GM23338 (cell line): ENCODE results near the gene PRR36. TPM values are rescaled to one million over a fixed set of nuclear protein-coding genes. Genes with fewer than 3 reads are reported as not detected.
A peak's percentile ranks its signal among the peaks of the same experiment; 100 is the strongest.

ENCODE experiments used
- ATAC-seq: fragments of 200-7000 bp; cut with Tn5 transposase; 3 replicates; pipeline ENCODE4 v1.9.1; 2020
- DNase-seq: peaks from one replicate; pipeline ENCODE4 v3.0.0-alpha.2; 2015; ENCODE audit warnings: low spot score
- H2AFZ ChIP-seq: fragments of 200-600 bp; sonication (generic); 2 replicates; pipeline ENCODE4 v1.8.0; 2016; ENCODE audit warnings: antibody characterized with exemption, mild to moderate bottlenecking, moderate library complexity
- H3F3A ChIP-seq: fragments of 200-600 bp; sonication (generic); replicated peaks from 2 replicates; pipeline ENCODE4 v1.8.0; 2017; ENCODE audit warnings: antibody characterized with exemption, mixed run types, low read depth
- H3K27ac ChIP-seq: fragments of 200-600 bp; sonication (generic); 2 replicates; pipeline ENCODE4 v1.6.1; 2016; ENCODE audit warnings: low read depth
- H3K27me3 ChIP-seq: fragments of 200-600 bp; sonication (generic); 2 replicates; pipeline ENCODE4 v1.8.0; 2016; ENCODE audit warnings: mild to moderate bottlenecking, mixed run types, moderate library complexity; ENCODE audit not compliant: insufficient read depth
- H3K36me3 ChIP-seq: fragments of 200-600 bp; sonication (generic); 2 replicates; pipeline ENCODE4 v1.8.0; 2016; ENCODE audit warnings: mild to moderate bottlenecking; ENCODE audit not compliant: insufficient read depth
- H3K4me1 ChIP-seq: fragments of 200-600 bp; sonication (generic); 2 replicates; pipeline ENCODE4 v1.8.0; 2016; ENCODE audit warnings: mild to moderate bottlenecking, moderate library complexity; ENCODE audit not compliant: insufficient read depth
- H3K4me2 ChIP-seq: fragments of 200-600 bp; sonication (generic); 2 replicates; pipeline ENCODE4 v1.7.1; 2017; ENCODE audit warnings: mixed run types
- H3K4me3 ChIP-seq: fragments of 200-600 bp; sonication (generic); 2 replicates; pipeline ENCODE4 v1.6.1; 2016; ENCODE audit warnings: mixed run types
- H3K79me2 ChIP-seq: fragments of 200-600 bp; sonication (generic); replicated peaks from 2 replicates; pipeline ENCODE4 v1.8.0; 2017; ENCODE audit warnings: mild to moderate bottlenecking; ENCODE audit not compliant: insufficient read depth
- H3K9me2 ChIP-seq: fragments of 200-600 bp; sonication (generic); 2 replicates; pipeline ENCODE4 v1.8.0; 2017; ENCODE audit not compliant: insufficient read depth
- H4K20me1 ChIP-seq: fragments of 200-600 bp; sonication (generic); replicated peaks from 2 replicates; pipeline ENCODE4 v1.8.0; 2017; ENCODE audit warnings: mild to moderate bottlenecking; ENCODE audit not compliant: insufficient read depth
- H3K27ac Mint-ChIP-seq: 2 replicates; pipeline ENCODE4 v1.8.0; 2020; ENCODE audit warnings: inconsistent platforms, mild to moderate bottlenecking, moderate library complexity, mixed read lengths
- H3K27me3 Mint-ChIP-seq: 3 replicates; pipeline ENCODE4 v1.8.0; 2022; ENCODE audit warnings: low read depth, mild to moderate bottlenecking, moderate library complexity, mixed read lengths, inconsistent platforms; ENCODE audit not compliant: insufficient read depth, poor library complexity
- H3K36me3 Mint-ChIP-seq: 3 replicates; pipeline ENCODE4 v1.8.0; 2021; ENCODE audit warnings: low read depth, mild to moderate bottlenecking, inconsistent platforms, moderate library complexity, mixed read lengths
- H3K4me1 Mint-ChIP-seq: 3 replicates; pipeline ENCODE4 v1.8.0; 2020; ENCODE audit warnings: mild to moderate bottlenecking, inconsistent platforms, mixed read lengths
- H3K4me3 Mint-ChIP-seq: 3 replicates; pipeline ENCODE4 v1.8.0; 2021; ENCODE audit warnings: moderate library complexity, mild to moderate bottlenecking, inconsistent platforms, mixed read lengths
- H3K9me3 Mint-ChIP-seq: 3 replicates; pipeline ENCODE4 v1.8.0; 2020; ENCODE audit warnings: moderate library complexity, mild to moderate bottlenecking, inconsistent platforms, mixed read lengths
- CTCF ChIP-seq, 2 experiments: fragments of 200-600 bp in 1 of 2; sonication (generic) in 1 of 2; conservative IDR thresholded peaks; 2 replicates each; pipeline versions ENCODE4 v1.5.1 to v1.6.1; 2016 to 2017; ENCODE audit warnings: antibody characterized with exemption in 2 of 2, low read depth in 2 of 2, mild to moderate bottlenecking in 2 of 2, moderate library complexity in 1 of 2
- POLR2AphosphoS5 ChIP-seq: IDR thresholded peaks from 2 replicates; pipeline ENCODE4 v1.6.1; 2016; ENCODE audit warnings: antibody characterized with exemption, low read depth
- ZNF114 ChIP-seq: fragments of 250-450 bp; sonication (Bioruptor Pico); IDR thresholded peaks from 2 replicates; pipeline ENCODE4 v1.5.0; 2020; ENCODE audit warnings: mild to moderate bottlenecking, moderate library complexity
- polyA plus RNA-seq: library from polyadenylated mRNA; unstranded; fragments of >200 nt; fragmentation: Nextera tagmentation; extraction: Ambion mirVana; gene quantifications from 2 replicates; pipeline ENCODE4 v1.2.1, GENCODE V29; 2016
- total RNA-seq: library from RNA; depleted of rRNA; stranded (reverse); fragments of >200 nt; shearing (Covaris generic); gene quantifications from 2 replicates; pipeline ENCODE4 v1.2.3, GENCODE V29; 2014

The PRR36 gene
- total and polyA plus RNA-seq, 2 experiments from 2014 or later: 17.6 to 17.9 TPM

DNA sequence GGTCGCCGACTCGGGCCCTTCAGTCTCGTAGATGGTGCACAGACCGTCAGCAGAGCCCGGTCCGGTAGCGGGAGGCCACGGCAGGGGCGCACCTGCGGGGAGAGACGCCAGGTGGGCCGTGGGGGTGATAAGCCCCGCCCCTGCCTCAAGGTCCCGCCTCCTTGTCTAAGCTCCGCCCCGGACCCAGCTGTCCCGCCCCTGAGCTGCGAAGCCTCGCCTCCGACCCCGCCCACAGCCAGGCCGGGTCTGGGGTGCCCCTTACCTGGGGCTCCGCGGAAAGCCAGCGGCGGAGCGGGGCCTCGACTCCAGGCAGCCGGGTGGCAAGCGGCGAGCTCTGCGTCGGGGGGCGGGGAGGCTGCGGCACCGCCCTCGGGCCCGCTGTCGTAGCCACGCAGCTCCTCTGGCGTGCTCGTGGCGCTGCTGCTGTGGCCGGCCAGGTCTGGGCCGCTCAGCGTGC, 4.7 kb downstream of the PRR36 start:
- Histone ChIP-seq H3K36me3 (no peaks in the 10 kb centered on the region), H3K79me2 (no peaks in the 10 kb centered on the region), H3F3A (peaks cover 13% of the 10 kb centered on the region; the same call in 1 of the 2 replicates), H4K20me1 (no peaks in the 10 kb centered on the region), H3K27ac (no peak overlapping the region), H3K4me3 (peak overlapping the region; percentile 66), H3K4me2 (peak overlapping the region; percentile 91), H3K9me2 (no peaks in the 10 kb centered on the region), H2AFZ (no peak overlapping the region), H3K27me3 (peaks cover 53% of the 10 kb centered on the region), H3K4me1 (peaks cover 23% of the 10 kb centered on the region; the same call in 1 of the 2 replicates)
- peaks cover 64% of the 10 kb centered on the region for H3K27me3 Mint-ChIP-seq
- peaks cover 5% of the 10 kb centered on the region; the same call in 2 of the 3 replicates for H3K36me3 Mint-ChIP-seq
- TF ChIP-seq POLR2AphosphoS5 (peak; percentile 20; the same call in 1 of the 2 replicates), CTCF (conservative IDR thresholded peaks at IDR 0.05; ENCODE audit: low read depth in 2 of 2) (no peak)
- H3K4me1 Mint-ChIP-seq: peaks cover 28% of the 10 kb centered on the region
- no peaks in the 10 kb centered on the region for H3K9me3 Mint-ChIP-seq
- DNase-seq (peak; percentile 80), ATAC-seq (peak; percentile 15)
- no peak overlapping the region for H3K27ac Mint-ChIP-seq
- H3K4me3 Mint-ChIP-seq: peak overlapping the region; percentile 54; the same call in 2 of the 3 replicates

DNA sequence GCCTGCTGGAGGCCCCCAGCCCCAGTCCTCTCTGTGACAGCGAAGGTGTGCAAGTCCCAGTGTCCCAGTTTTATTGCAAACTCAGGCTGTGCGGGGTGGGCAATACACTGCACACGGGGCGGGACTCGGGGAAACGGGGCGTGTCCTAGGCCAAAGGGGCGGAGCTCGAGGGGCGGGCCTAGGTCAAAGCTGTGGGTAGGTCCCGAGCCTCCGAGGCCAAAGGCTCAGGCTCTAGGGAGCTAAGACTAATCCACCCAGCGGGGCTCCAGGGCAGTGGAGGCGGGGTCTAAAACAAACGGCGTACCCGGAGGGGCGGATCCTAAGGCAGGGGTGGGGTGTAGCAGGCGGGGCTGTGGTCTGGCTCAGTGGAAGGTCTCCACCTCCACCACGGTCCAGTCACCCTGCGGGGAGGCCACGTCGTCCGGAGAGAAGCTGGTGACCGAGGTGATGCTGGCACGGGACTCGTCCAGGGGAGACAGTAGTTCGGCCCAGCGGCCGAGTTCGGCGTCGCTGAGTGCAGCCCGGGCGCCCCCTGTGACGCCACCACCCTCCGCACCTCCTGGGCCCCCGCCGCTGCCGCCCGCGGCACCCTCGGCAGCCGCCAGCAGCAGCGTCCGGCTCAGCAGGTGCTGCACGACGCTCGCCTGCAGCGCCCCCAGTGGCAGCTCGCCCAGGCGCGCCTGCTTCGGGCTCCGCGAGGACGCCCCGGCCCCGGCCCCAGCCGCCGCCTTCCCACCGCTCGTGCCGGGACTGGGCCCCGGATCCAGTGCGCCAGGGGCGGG, 5.3 kb downstream of the PRR36 start:
- Mint-ChIP-seq H3K4me3 (peak overlapping the region; percentile 67), H3K4me1 (peaks cover 28% of the 10 kb centered on the region), H3K27me3 (peaks cover 70% of the 10 kb centered on the region), H3K27ac (no peak overlapping the region; the same call in 1 of the 2 replicates), H3K36me3 (peaks cover 5% of the 10 kb centered on the region; the same call in 2 of the 3 replicates), H3K9me3 (no peaks in the 10 kb centered on the region)
- no peaks in the 10 kb centered on the region for H3K79me2 ChIP-seq
- peaks cover 58% of the 10 kb centered on the region for H3K27me3 ChIP-seq
- H3K36me3 ChIP-seq: no peaks in the 10 kb centered on the region
- no peak overlapping the region for H3K27ac ChIP-seq
- H4K20me1 ChIP-seq: no peaks in the 10 kb centered on the region
- peak overlapping the region; percentile 91 for H3K4me2 ChIP-seq
- peaks cover 23% of the 10 kb centered on the region; the same call in 1 of the 2 replicates for H3K4me1 ChIP-seq
- peaks cover 13% of the 10 kb centered on the region; the same call in 1 of the 2 replicates for H3F3A ChIP-seq
- peak; percentile 97 for DNase-seq
- peak; percentile 50 to 76 for TF ChIP-seq CTCF (conservative IDR thresholded peaks at IDR 0.05; ENCODE audit: low read depth in 2 of 2)
- TF ChIP-seq ZNF114 (CRISPR knock-in tag): no peak
- H2AFZ ChIP-seq: 0 out of 2 replicates have a peak overlapping the region, but pooled peaks have one; percentile 43
- ATAC-seq: peak; percentile 29
- peak overlapping the region; percentile 66 for H3K4me3 ChIP-seq
- H3K9me2 ChIP-seq: no peaks in the 10 kb centered on the region
